ENCODE measurements around the gene SIAH1.
"Not testable (repeated sequence)": the region's sequence is repeated elsewhere in the genome, so short reads cannot be mapped to it uniquely, and the experiment has no call there.

SIAH1 gene

GRCh38 chr16:48365601-48366164, 19.5 kb downstream of the SIAH1 start:
- DNase-seq: peak; percentile 81

GRCh38 chr16:48365025-48365600, 20.1 kb downstream of the SIAH1 start:
- no peak for DNase-seq

GRCh38 chr16:48361540-48362144, 23.6 kb downstream of the SIAH1 start:
- DNase-seq: no peak

- DNase-seq: no peak
These were observed 24.2 kb downstream of the SIAH1 start for GRCh38 chr16:48361012-48361411.

GRCh38 chr16:48359983-48360382, 25.2 kb downstream of the SIAH1 start:
- DNase-seq: no peak

- no peak for DNase-seq
These were observed 26.8 kb downstream of the SIAH1 start for GRCh38 chr16:48358419-48358818.

GRCh38 chr16:48356633-48357376, 28.4 kb downstream of the SIAH1 start:
- DNase-seq: no peak

GRCh38 chr16:48354877-48355855, 30.0 kb downstream of the SIAH1 start:
- DNase-seq: no peak

- DNase-seq: not testable (repeated sequence)
These were observed 30.8 kb downstream of the SIAH1 start for GRCh38 chr16:48354385-48354784.

GRCh38 chr16:48353565-48354163, 31.5 kb downstream of the SIAH1 start:
- DNase-seq: peak; percentile 50

- DNase-seq: no peak
These were observed 32.4 kb downstream of the SIAH1 start for GRCh38 chr16:48352648-48353390.

- no peak for DNase-seq
These were observed 34.5 kb downstream of the SIAH1 start for GRCh38 chr16:48350736-48351135.

GRCh38 chr16:48347980-48348379, 37.2 kb downstream of the SIAH1 start:
- no peak for DNase-seq

- DNase-seq: no peak
These were observed 37.9 kb downstream of the SIAH1 start for GRCh38 chr16:48347191-48347865.

GRCh38 chr16:48342591-48342990, 42.6 kb downstream of the SIAH1 start:
- no peak for DNase-seq

GRCh38 chr16:48340054-48340453, 45.2 kb downstream of the SIAH1 start:
- no peak for DNase-seq

- DNase-seq: no peak
These were observed 49.3 kb downstream of the SIAH1 start for GRCh38 chr16:48335961-48336360.

GRCh38 chr16:48334325-48334724, 50.9 kb downstream of the SIAH1 start:
- no peak for DNase-seq

- DNase-seq: no peak
These were observed 52.2 kb downstream of the SIAH1 start for GRCh38 chr16:48332978-48333377.

GRCh38 chr16:48330841-48331192, 54.4 kb downstream of the SIAH1 start:
- DNase-seq: no peak

Data from activated CD4-positive, CD25-positive, alpha-beta regulatory T cell treated with anti-CD3 and anti-CD28 coated beads, Interleukin-2, amount 50 U/mL, for 72 hours (primary cell).